HEK293T (cell line): ENCODE results near the gene PIK3R3.

ENCODE experiments used
- CTCF ChIA-PET: fragments of 350-600 bp; formaldehyde crosslinking; extraction: SDS; loops from one replicate; lab custom pipeline; 2021; ENCODE audit warnings: antibody characterized with exemption, inconsistent platforms; lab: Yijun Ruan, JAX
- POLR2A ChIA-PET: fragments of 350-600 bp; formaldehyde crosslinking; extraction: SDS; loops from one replicate; lab custom pipeline; 2020; ENCODE audit warnings: antibody characterized with exemption, inconsistent platforms; lab: Yijun Ruan, JAX
- DNase-seq: peaks from one replicate; pipeline ENCODE4 v3.0.0; 2012; ENCODE audit warnings: mixed read lengths; ENCODE audit errors: extremely low spot score
- ARNT ChIP-seq: fragments of 450-650 bp; IDR thresholded peaks from 2 replicates; pipeline ENCODE4 v1.6.1; 2017; ENCODE audit warnings: mild to moderate bottlenecking
- BHLHE40 ChIP-seq: fragments of 450-650 bp; IDR thresholded peaks from 2 replicates; pipeline ENCODE4 v1.6.1; 2016; ENCODE audit warnings: mild to moderate bottlenecking, moderate library complexity, borderline replicate concordance
- CTBP1 ChIP-seq: fragments of 450-650 bp; IDR thresholded peaks from 2 replicates; pipeline ENCODE4 v1.6.1; 2016; ENCODE audit warnings: borderline replicate concordance
- ELF4 ChIP-seq: fragments of 450-650 bp; IDR thresholded peaks from 2 replicates; pipeline ENCODE4 v1.6.1; 2017; ENCODE audit warnings: antibody characterized with exemption
- FOXA1 ChIP-seq: fragments of 450-650 bp; IDR thresholded peaks from 2 replicates; pipeline ENCODE4 v1.6.1; 2016; ENCODE audit warnings: mild to moderate bottlenecking
- FOXK2 ChIP-seq: fragments of 450-650 bp; IDR thresholded peaks from 2 replicates; pipeline ENCODE4 v1.6.1; 2016; ENCODE audit warnings: mild to moderate bottlenecking
- FOXM1 ChIP-seq: fragments of 450-650 bp; IDR thresholded peaks from 2 replicates; pipeline ENCODE4 v1.6.1; 2017; ENCODE audit warnings: mild to moderate bottlenecking, borderline replicate concordance
- HDGF ChIP-seq: fragments of 450-650 bp; IDR thresholded peaks from 2 replicates; pipeline ENCODE4 v1.6.1; 2017; ENCODE audit warnings: antibody characterized with exemption, borderline replicate concordance
- L3MBTL2 ChIP-seq: fragments of 450-650 bp; conservative IDR thresholded peaks from 2 replicates; pipeline ENCODE4 v1.6.1; 2016; ENCODE audit warnings: mild to moderate bottlenecking
- LEF1 ChIP-seq: fragments of 450-650 bp; IDR thresholded peaks from 2 replicates; pipeline ENCODE4 v1.6.1; 2017; ENCODE audit warnings: mild to moderate bottlenecking, borderline replicate concordance
- NFRKB ChIP-seq: fragments of 450-650 bp; IDR thresholded peaks from 2 replicates; pipeline ENCODE4 v1.6.1; 2016; ENCODE audit warnings: mild to moderate bottlenecking, moderate library complexity
- SP1 ChIP-seq: fragments of 450-650 bp; IDR thresholded peaks from 2 replicates; pipeline ENCODE4 v1.6.1; 2017
- SUZ12 ChIP-seq: fragments of 450-650 bp; IDR thresholded peaks from 2 replicates; pipeline ENCODE4 v1.6.1; 2016; ENCODE audit warnings: mild to moderate bottlenecking
- TARDBP ChIP-seq: fragments of 450-650 bp; IDR thresholded peaks from 2 replicates; pipeline ENCODE4 v1.6.1; 2016
- ZNF384 ChIP-seq: fragments of 450-650 bp; IDR thresholded peaks from 2 replicates; pipeline ENCODE4 v1.6.1; 2016
- TF ChIP-seq, protein P1 (sequence below): fragments of 450-650 bp; IDR thresholded peaks from 2 replicates; pipeline ENCODE4 v1.6.1; 2016

PIK3R3 gene

DNA sequence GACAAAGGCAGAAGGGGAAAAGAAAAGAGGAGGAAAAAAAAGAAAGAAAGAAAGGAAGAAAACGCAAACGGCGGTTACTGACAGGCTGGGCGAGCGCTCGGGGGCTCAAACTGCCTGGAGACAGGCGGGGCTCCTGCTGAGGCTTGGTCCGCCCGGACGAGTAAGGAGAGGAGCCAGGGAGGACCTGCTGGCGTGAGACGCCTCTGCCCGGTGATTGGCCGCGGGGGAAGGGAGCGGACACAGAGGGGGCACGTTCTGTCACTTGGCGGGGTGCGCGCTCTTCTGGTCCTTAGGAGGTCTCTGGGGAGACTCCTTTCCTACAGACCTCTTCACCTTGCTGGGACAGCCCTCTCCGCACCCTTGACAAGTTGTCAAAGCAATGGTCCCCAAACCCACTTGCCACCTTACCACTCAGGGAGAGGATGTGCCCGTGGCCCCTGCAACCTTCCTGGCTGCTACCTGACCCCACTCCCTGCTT lies 791 bp upstream of the PIK3R3 start:
- no peak for DNase-seq
- ChIA-PET CTCF (no interaction called here), POLR2A (no interaction called here)
- no peak for TF ChIP-seq SP1
- no peak for TF ChIP-seq SUZ12
- TF ChIP-seq ZNF384 = no peak; the same call in 1 of the 2 replicates
- no peak for TF ChIP-seq NFRKB
- TF ChIP-seq ARNT = no peak
- TF ChIP-seq, protein P1, sequence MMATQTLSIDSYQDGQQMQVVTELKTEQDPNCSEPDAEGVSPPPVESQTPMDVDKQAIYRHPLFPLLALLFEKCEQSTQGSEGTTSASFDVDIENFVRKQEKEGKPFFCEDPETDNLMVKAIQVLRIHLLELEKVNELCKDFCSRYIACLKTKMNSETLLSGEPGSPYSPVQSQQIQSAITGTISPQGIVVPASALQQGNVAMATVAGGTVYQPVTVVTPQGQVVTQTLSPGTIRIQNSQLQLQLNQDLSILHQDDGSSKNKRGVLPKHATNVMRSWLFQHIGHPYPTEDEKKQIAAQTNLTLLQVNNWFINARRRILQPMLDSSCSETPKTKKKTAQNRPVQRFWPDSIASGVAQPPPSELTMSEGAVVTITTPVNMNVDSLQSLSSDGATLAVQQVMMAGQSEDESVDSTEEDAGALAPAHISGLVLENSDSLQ = no peak
- TF ChIP-seq FOXK2 = no peak
- TF ChIP-seq FOXM1 = no peak
- no peak for TF ChIP-seq HDGF
- TF ChIP-seq BHLHE40 = no peak
- TF ChIP-seq ELF4 = no peak
- no peak for TF ChIP-seq CTBP1
- no peak for TF ChIP-seq L3MBTL2
- TF ChIP-seq LEF1 = no peak
- TF ChIP-seq FOXA1 = no peak
- TF ChIP-seq TARDBP = no peak

DNA sequence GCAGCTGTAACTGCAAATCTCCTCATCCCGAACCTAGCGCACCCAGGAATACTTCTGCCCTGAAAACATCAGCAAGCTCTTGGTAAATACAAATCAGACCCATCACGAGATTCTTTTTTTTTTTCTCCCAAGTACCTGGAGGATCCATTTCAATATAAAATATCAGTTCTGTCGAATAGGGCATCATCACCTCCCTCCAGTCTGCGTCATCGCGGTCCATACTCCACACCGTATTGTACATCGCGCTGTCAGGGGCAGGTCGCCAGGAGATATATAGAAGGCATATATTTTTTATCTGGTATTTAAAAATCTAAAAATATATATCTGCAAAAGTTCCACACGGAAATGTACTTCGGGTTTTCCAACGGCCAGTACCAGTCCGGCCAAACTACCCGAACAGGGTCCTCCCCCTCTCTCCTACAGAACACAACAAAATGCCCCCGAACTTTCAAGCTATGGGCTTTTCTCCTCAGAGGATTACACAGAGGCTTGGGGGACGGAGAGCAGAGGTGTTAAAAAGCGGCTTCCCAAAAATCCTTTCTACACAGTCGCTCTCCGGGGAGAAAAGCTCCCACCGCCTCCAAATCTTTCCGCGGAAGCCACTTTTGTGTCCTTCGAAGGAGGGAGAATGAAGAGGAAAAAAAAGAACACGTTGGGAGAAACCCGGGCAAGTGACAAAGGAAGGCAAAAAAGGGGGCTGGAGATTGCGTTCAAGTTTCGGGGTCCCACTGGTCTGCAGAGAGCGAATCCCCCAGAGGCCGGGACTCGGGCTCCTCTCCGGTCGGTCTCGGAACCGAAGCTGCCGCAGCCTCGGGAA lies 509 bp downstream of the PIK3R3 start:
- ChIA-PET POLR2A (interaction anchor here (0.5 to 1.8 kb wide), 33 partner anchors 9 to 583 kb away, joined by 3 to 20 read pairs (median 4); partner anchors contain the start of genes POMGNT1 and TSPAN1), CTCF (interaction anchor here (0.6 to 0.7 kb wide), 5 partner anchors 9 to 434 kb away, joined by 3 to 4 read pairs (median 3); no protein-coding TSS in a partner anchor)
- peak; percentile 16 for DNase-seq
- TF ChIP-seq NFRKB (no peak), SUZ12 (no peak), ELF4 (no peak), SP1 (no peak)
- TF ChIP-seq, protein P1 = no peak

DNA sequence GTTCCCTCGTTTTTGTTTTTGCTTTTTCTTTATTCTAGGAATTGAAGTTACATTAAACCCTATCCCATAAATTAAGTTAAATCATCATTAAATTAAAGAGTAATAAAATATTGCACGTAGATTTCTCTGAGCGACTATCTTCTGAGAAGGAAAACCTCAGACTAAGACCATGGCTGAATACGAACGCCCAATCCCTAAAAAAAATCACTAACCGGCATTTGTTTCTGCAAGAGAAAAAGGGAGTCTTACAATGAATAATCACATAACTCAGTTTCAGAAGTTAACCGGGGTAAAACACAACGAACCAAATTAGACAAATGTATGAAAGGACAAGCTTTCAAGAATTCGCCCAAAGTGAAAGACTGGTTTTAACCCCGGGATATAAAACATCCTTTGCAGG lies 1.3 kb downstream of the PIK3R3 start:
- CTCF ChIA-PET = interaction anchor here (0.6 to 0.7 kb wide), 2 partner anchors 92 to 97 kb away, joined by 3 read pairs; no protein-coding TSS in a partner anchor

DNA sequence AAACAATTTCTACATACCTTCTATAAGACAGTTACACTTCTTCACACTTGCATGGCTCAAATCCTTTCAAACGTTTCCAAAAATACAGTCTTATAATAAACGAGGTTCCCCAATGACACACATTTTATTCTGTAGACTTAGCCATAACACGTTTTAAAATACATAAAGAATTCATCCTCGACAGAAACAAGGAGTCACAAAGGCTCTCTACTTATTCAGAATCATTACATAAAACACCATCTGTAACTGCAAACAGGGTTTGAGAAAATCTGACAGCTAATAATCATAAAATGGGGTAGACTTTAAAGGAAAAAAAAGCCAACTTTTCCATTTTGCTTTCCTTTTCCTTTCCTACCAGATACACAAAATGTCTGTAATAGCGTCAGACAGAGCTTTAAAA lies 1.8 kb downstream of the PIK3R3 start:
- POLR2A ChIA-PET = interaction anchor here (1.0 to 1.1 kb wide), 2 partner anchors 15 to 41 kb away, joined by 3 to 4 read pairs; no protein-coding TSS in a partner anchor
- TF ChIP-seq ELF4 (no peak), NFRKB (no peak)
- CTCF ChIA-PET = no interaction called here
- DNase-seq = no peak

More for the DNA sequence above, 1.3 kb downstream of the PIK3R3 start:
- TF ChIP-seq HDGF (no peak), TARDBP (no peak), LEF1 (no peak), FOXA1 (no peak), L3MBTL2 (no peak), ZNF384 (no peak), NFRKB (no peak)
- POLR2A ChIA-PET = interaction anchor here (0.6 to 1.8 kb wide), 8 partner anchors 8 to 583 kb away, joined by 3 to 19 read pairs (median 5); no protein-coding TSS in a partner anchor
- no peak for DNase-seq

DNA sequence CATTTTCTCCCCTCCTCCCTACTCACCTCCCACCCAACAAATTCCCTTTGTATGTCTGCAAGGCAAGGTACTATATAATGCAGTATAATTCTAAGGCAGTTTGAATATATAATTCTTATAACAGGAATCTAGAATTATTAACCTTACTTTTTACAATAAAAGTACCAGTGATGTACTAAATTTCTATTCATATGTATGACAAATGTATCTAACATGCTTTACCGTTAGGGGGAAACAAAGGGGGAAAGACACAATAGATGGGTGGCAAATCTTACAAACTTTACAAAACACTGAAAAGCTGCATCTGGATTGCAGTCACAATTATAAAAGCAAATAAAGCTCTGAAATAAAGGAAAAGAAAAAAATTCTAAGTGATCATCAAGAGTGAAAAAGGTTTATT lies 2.3 kb downstream of the PIK3R3 start:
- no peak for TF ChIP-seq NFRKB
- no peak for TF ChIP-seq L3MBTL2
- no peak for TF ChIP-seq FOXK2
- no peak for TF ChIP-seq HDGF
- no peak for TF ChIP-seq BHLHE40
- no peak for TF ChIP-seq FOXA1
- TF ChIP-seq ELF4 = no peak
- TF ChIP-seq TARDBP = no peak
- no peak for TF ChIP-seq SP1
- TF ChIP-seq CTBP1 = no peak
- TF ChIP-seq, protein P1 = no peak
- POLR2A ChIA-PET = interaction anchor here (0.8 to 1.1 kb wide), 2 partner anchors 12 to 15 kb away, joined by 3 read pairs; no protein-coding TSS in a partner anchor
- DNase-seq = no peak
- CTCF ChIA-PET = no interaction called here

DNA sequence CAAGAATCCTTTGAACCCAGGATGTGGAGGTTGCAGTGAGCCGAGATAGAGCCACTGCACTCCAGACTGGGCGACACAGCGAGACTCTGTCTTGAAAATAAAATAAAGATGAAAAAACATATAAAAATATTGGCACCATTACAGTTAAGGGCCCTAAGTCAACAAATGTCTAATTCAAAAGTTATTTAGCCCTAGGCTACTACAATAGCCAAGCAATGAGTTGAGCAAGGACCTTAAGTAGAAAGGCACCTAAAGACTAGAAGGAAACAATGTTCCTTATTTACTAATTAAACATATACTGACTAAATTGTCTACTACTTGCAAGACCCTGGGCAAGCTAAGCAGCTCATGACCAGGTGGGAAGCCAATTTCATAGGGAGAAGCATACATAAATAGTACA lies 4.1 kb downstream of the PIK3R3 start:
- DNase-seq = no peak
- POLR2A ChIA-PET = interaction anchor here (1.4 kb wide), 1 partner anchor 55 kb away, joined by 4 read pairs; no protein-coding TSS in a partner anchor
- TF ChIP-seq NFRKB (no peak), SP1 (no peak), LEF1 (no peak), ARNT (no peak), L3MBTL2 (no peak), SUZ12 (no peak), FOXK2 (no peak), BHLHE40 (no peak)

More for the DNA sequence above, 4.1 kb downstream of the PIK3R3 start:
- CTCF ChIA-PET = interaction anchor here (0.6 kb wide), 1 partner anchor 11 kb away, joined by 3 read pairs; no protein-coding TSS in a partner anchor
